GM12891 (cell line): Measurements from ENCODE around the gene GAK.

Experiments used
- DNase-seq: peaks from one replicate; pipeline ENCODE4 v3.0.0; 2011; ENCODE audit warnings: low spot score; ENCODE audit not compliant: insufficient read length
- FAIRE-seq: peaks from 2 replicates; lab custom pipeline; 2011; peaks lifted over from hg19 to GRCh38; lab: Jason Lieb, UNC
- PAX5 ChIP-seq: IDR thresholded peaks from 2 replicates; pipeline ENCODE4 v1.6.1; 2011; ENCODE audit warnings: low read length, moderate library complexity, mild to moderate bottlenecking; ENCODE audit not compliant: insufficient read depth, severe bottlenecking
- POLR2A ChIP-seq: IDR thresholded peaks from 2 replicates; pipeline ENCODE4 v1.6.1; 2011; ENCODE audit warnings: low read depth, low read length, control low read depth
- POLR2AphosphoS5 ChIP-seq: IDR thresholded peaks from 2 replicates; pipeline ENCODE4 v1.6.1; 2011; ENCODE audit warnings: low read depth, low read length, control low read depth
- POU2F2 ChIP-seq: IDR thresholded peaks from 2 replicates; pipeline ENCODE4 v1.6.1; 2011; ENCODE audit warnings: low read depth, mild to moderate bottlenecking, control low read depth, low read length, moderate library complexity
- SPI1 ChIP-seq: IDR thresholded peaks from 2 replicates; pipeline ENCODE4 v1.6.1; 2011; ENCODE audit warnings: low read depth, low read length, control low read depth
- TAF1 ChIP-seq: IDR thresholded peaks from 2 replicates; pipeline ENCODE4 v1.6.1; 2011; ENCODE audit warnings: low read depth, low read length, control low read depth

GAK gene

DNA sequence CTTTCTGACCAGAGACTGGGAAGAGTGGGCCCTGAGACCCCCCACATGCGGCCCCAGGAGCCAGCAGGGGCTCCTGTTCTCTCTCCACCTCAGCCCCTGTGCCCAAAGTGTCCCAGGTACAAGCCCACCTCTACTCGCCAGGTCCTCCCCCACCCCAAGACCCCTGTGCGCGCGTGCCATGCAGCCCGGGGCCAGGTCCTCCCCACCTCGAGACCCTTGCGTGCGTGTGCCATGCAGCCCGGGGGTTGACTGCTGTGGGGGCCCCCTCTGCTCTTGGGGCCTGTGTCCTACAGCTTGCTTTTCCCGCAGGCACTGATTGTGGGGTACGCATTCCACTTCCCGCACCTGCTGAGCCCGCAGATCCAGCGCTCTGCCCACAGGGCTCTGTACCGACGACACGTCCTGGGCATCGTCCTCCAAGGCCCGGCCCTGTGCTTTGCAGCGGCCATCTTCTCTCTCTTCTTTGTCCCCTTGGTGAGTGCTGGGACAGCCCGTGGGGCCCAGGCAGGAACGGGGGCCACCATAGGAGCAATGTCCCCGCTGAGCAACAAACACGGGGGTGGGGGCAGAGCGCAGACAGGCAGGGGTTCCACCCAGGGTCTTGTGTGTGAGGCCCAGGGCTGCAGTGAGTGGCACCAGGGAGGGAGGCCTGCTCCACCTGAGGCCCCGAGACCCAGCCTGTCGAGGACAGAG lies 20.9 kb upstream of the GAK start:
- no peak for FAIRE-seq
- DNase-seq, result peak; percentile 12
- TF ChIP-seq POU2F2 (no peak), PAX5 (no peak), POLR2A (no peak), POLR2AphosphoS5 (no peak), TAF1 (no peak), SPI1 (no peak)

DNA sequence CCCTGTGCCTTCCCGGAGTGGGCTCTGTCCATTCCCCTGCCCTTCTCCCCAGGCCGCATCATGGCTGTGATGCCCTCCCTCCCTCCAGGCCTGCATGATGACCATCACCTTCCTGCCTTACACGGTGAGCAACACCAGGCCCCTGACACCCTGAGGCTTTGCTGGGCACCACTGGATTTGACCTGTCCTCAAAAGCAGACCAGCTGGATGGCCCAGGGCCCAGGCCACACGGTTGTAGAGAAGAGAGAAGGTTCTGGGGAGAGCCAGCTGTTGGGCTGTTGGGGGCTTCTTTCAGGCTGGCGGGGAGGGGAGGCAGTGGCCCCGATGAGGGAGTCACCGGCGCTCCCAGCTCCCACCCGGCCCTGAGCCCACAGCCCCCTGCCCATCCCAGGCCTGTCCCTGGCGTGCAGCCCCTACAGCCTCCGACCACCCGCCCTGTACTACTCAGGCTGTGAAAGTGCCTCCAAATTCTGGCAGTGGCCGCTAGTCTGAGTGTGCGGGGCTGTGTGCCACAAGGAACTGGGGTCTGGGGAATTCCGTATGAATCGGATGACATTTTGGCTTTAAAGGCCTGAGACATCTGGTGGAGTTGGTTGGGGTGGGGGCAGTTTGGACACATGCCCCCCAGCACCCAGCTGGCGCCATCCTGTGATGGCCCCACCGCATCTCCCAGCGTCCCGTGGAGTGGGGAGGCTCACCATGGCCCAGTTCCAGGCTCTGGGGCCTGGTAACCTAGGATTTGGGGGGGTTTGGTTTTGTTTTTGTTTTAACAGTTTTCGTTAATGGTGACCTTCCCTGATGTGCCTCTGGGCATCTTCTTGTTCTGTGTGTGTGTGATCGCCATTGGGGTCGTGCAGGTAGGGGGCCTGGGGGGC lies 19.7 kb upstream of the GAK start:
- no peak for DNase-seq
- TF ChIP-seq POLR2AphosphoS5 (no peak), POU2F2 (no peak), SPI1 (no peak), PAX5 (no peak), POLR2A (no peak), TAF1 (no peak)
- FAIRE-seq, result no peak

DNA sequence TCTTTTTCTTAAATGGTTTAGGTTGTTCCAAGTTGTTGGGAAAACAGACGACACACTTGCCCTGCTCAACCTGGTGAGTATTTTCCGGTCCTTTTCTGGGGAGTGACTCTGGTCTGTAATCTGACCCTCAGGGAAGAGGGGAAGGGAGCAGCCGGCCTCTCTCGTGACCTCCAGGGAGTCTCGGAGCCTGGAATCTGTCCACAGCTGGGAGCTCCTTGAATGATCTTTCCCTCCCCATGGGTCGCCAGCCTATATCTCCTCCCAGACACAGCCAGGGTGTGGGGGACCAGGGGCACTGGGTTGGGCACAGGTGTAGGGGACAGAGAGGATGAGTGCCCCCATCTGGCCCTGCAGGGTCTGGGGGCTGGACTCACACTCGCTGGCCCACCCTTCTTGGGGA lies 19.1 kb upstream of the GAK start:
- TF ChIP-seq POLR2AphosphoS5 (no peak), POLR2A (no peak), SPI1 (no peak), PAX5 (no peak), TAF1 (no peak), POU2F2 (no peak)
- FAIRE-seq (no peak), DNase-seq (peak; percentile 11)

DNA sequence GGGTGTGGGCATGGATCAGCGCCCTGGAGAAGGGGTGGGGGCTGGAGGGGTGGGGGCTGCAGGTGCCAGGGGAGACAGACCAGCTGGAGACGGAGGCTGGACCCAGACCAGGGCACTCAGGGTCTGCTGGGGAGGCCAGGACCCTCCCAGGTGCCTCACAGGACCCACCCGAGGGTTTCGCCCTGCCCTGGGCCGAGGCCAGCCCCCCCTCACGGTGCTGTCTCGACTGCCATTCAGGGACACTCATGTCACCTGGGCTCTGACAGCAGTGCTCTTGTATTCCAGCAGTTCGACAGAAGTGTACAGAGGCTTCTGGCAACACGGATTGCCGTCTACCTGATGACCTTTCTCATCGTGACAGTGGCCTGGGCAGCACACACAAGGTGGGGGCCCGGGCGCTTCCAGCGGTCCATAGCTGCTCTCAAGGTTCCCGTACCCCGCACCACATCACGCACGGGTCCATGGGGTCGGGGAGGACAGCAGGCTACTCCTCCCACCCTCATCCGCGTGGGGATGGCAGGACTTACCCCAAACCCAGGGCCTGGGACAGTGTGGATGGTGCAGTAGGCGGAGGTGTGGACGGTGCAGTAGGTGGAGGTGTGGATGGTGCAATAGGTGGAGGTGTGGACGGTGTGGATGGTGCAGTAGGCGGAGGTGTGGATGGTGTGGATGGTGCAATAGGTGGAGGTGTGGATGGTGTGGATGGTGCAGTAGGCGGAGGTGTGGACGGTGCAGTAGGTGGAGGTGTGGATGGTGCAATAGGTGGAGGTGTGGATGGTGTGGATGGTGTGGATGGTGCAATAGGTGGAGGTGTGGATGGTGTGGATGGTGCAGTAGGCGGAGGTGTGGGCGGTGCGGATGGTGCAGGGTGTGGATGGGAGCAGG lies 18.3 kb upstream of the GAK start:
- TF ChIP-seq POLR2AphosphoS5, result no peak
- TF ChIP-seq POU2F2, result no peak
- no peak for TF ChIP-seq PAX5
- TF ChIP-seq TAF1, result no peak
- TF ChIP-seq POLR2A, result no peak
- no peak for TF ChIP-seq SPI1
- peak; percentile 71 for FAIRE-seq
- peak; percentile 5 for DNase-seq

DNA sequence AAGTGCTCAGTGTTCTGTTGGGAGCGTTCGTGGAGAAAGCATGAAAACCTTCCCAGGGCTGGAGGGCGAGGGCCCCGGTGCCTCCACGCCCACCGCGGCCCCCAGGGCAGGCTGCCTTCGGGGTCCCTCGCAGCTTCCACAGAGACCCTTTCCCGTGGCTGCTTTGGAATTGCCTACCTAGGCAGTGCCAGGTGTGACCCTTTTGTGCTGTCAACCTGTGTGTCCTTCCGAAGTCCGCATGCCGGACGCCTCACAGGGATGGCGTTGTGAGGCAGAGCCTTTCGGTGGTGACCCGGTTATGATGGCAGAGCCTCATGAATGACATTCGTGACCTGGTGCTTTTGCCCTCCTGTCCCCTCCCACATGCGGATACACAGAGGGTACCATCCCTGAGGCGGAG lies 17.5 kb upstream of the GAK start:
- FAIRE-seq (no peak), DNase-seq (no peak)
- TF ChIP-seq TAF1 (no peak), POLR2A (no peak), SPI1 (no peak), POLR2AphosphoS5 (no peak), PAX5 (no peak), POU2F2 (no peak)

DNA sequence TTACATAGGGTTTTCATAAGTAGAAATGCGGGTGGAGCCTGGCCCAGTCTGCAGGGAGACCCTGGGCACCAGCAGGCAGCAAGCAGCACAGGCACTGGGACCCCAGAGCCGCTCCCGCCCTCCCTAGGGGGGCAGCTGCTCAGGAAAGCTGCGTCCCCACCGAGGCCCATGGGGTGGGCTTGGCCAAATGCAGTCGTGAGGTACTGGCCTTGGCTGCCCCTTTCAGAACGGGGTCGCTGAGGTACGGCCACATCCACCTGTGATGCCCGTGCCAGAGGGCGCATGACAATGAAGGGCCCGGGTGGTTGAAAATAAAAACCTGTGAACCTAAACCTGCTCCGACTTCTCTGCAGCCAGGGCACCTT lies 16.8 kb upstream of the GAK start:
- DNase-seq (no peak), FAIRE-seq (no peak)
- TF ChIP-seq POLR2AphosphoS5 (no peak), PAX5 (no peak)

DNA sequence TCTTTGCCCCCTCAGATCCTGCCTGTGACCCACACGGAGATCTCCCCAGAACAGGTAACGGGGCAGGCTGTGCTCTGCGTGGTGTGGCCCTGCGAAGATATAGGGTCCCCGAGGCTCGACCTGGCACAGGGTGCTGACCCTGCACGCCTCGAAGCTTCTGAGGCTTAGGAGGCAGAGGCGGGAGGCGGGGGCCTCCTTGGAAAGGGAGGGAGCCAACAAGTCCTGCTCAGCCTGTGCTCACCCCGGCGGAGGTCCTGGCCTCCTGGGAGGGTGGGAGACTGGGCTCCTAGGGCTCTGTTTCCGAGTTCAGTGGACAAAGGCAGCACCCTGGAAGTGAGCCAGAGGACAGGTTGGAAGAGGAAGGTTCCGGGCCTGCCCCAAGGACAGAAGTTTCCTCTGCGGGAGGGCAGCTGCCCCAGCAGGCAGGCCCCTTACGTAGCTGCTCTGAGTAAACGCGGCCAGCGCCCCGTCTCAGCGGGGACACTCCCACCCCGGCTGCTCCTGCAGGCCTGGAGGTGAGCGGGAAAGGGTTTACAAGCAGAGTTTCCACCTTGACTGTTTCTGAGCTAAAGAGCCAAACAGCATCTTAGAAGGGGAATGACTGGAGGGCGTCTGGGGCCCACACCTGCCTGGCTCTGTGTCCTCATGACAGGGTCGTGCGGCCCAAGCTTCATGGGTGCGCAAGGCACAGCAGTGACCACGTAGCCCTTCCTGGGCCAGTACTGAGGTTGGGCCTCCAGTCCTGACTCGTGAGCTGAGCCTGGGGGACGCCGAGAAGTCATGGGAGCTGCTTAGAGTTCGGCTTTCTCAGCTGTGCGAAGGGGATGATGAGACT lies 16.2 kb upstream of the GAK start:
- DNase-seq (no peak), FAIRE-seq (no peak)
- TF ChIP-seq POLR2A (no peak), PAX5 (no peak), TAF1 (no peak), POU2F2 (no peak), POLR2AphosphoS5 (no peak), SPI1 (no peak)

DNA sequence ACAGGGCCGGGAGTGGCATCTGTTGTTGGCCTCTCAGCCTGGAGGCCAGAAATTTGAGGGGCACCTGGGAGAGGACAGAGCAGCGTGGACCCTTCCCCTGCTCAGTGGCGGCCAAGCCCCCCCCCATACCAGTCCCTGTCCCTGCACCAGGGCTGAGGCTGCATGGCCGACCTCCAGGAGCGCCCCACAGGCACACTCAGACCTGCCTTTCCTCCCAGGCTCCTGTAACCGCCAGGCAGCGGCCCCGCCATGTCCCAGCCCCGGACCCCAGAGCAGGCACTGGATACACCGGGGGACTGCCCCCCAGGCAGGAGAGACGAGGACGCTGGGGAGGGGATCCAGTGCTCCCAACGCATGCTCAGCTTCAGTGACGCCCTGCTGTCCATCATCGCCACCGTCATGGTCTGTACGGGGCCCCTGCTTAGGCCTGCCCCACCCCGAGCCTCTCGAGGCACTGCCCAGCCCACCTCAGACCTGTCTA lies 15.4 kb upstream of the GAK start:
- no peak for DNase-seq
- TF ChIP-seq POU2F2 (no peak), PAX5 (no peak), POLR2AphosphoS5 (no peak)
- FAIRE-seq, result no peak
